ENCODE measurements around the gene IGF2. TPM values are rescaled to one million over a fixed set of nuclear protein-coding genes. Genes with fewer than 3 reads are reported as not detected.

Gene IGF2
- total and polyA plus RNA-seq, 10 of the 15 experiments (the other 5 are each of a cell fraction or from before 2014, with no cell fraction given) = 0.41 TPM; not detected in 9

DNA sequence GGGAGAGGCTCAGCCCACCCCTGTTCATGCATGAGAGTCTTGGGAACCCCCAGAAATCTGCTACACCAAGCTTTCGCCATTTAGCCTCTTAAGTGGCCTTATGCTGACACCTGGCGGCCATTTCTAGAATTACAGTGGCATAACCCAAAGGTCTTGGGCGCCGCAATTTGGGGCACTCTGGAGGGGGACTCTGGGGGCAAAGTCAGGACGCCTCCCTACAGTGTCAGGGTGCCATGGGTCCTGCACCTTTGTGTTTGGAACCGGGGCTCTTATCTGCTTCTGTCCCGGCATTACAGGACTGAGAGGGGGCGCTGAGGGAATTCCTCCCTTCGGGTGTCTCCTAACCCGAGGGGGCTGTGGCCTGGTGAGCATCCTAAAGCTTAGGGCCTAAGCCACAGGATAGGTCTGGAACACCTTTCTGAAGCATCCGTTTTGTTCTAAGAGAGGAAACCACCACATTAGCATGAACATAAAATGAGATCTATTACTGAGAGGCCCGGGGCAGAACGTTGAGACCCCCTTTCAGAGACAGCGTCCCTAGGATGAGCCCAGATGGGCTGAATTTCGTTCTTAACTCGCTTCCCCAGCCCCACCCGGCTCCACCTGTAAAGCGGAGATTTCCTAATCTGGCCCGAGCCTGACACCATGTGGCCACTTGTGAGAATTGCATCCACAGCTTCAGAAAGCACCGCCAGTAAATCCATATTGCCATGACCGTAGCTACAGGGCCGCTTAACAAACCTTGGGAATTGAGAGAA lies 12.5 kb upstream of the IGF2 start:
- FAIRE-seq = peak; percentile 80
- Histone ChIP-seq H3K27me3 (replicated peaks in 1 of 2; ENCODE audit: control insufficient read depth in 2 of 2, insufficient read depth in 2 of 2, low read length in 1 of 2) (no peaks in the 10 kb centered on the region; a peak in 1 of 4 replicates), H3K36me3 (ENCODE audit: control insufficient read depth in 2 of 2, insufficient read depth in 2 of 2, low read length in 1 of 2) (no peaks in the 10 kb centered on the region), H3K4me3 (no peak overlapping the region), H3K4me2 (ENCODE audit: control insufficient read depth, insufficient read depth) (no peak overlapping the region), H3K79me2 (ENCODE audit: control insufficient read depth, insufficient read depth, low read length) (no peaks in the 10 kb centered on the region), H2AFZ (ENCODE audit: control insufficient read depth, low read depth, low read length) (no peak overlapping the region), H3K9ac (ENCODE audit: control insufficient read depth, insufficient read depth, low read length) (no peak overlapping the region), H3K4me1 (ENCODE audit: control insufficient read depth, insufficient read depth, low read length) (no peaks in the 10 kb centered on the region), H3K9me3 (replicated peaks; ENCODE audit: control insufficient read depth, insufficient read depth, low read length) (no peaks in the 10 kb centered on the region), H4K20me1 (ENCODE audit: control insufficient read depth, insufficient read depth) (no peaks in the 10 kb centered on the region), H3K27ac (ENCODE audit: control insufficient read depth, insufficient read depth) (no peak overlapping the region)
- ChIA-PET CTCF (interaction anchor here (0.6 to 7.8 kb wide), 53 partner anchors 9 to 702 kb away, joined by 3 to 180 read pairs (median 4); partner anchors contain the start of genes LSP1, SYT8 and TNNI2), POLR2A (no interaction called here), SMC1A (ENCODE audit: uncharacterized antibody, unreplicated experiment) (interaction anchor here (0.6 to 3.1 kb wide), 13 partner anchors 9 to 499 kb away, joined by 3 to 46 read pairs (median 4); no protein-coding TSS in a partner anchor), RAD21 (ENCODE audit: unreplicated experiment) (interaction anchor here (0.6 to 6.4 kb wide), 19 partner anchors 8 to 498 kb away, joined by 3 to 101 read pairs (median 4); partner anchors contain the start of gene TNNI2)
- intact Hi-C loops (cut with micrococcal nuclease; ENCODE audit: unreplicated experiment) (loop anchor here (1.0 to 2.0 kb wide), 4 partner anchors 269 to 499 kb away; no protein-coding TSS in a partner anchor), in situ Hi-C loops (cut with MboI) (loop anchor here (5.0 kb wide), 2 partner anchors 329 to 454 kb away; partner anchors contain the start of gene KRTAP5-6)
- under 1% methylated on average over 22 of the region's 22 CpGs for WGBS (ENCODE audit: insufficient coverage, insufficient replicate concordance, low lambda C conversion rate, missing lambda C conversion rate)
- no TSS peak for BruUV-seq (replicated peaks)
- ATAC-seq = peak; percentile 77
- DNase-seq (ENCODE audit: low read depth, low spot score) = no peak
- TF ChIP-seq, protein P1, sequence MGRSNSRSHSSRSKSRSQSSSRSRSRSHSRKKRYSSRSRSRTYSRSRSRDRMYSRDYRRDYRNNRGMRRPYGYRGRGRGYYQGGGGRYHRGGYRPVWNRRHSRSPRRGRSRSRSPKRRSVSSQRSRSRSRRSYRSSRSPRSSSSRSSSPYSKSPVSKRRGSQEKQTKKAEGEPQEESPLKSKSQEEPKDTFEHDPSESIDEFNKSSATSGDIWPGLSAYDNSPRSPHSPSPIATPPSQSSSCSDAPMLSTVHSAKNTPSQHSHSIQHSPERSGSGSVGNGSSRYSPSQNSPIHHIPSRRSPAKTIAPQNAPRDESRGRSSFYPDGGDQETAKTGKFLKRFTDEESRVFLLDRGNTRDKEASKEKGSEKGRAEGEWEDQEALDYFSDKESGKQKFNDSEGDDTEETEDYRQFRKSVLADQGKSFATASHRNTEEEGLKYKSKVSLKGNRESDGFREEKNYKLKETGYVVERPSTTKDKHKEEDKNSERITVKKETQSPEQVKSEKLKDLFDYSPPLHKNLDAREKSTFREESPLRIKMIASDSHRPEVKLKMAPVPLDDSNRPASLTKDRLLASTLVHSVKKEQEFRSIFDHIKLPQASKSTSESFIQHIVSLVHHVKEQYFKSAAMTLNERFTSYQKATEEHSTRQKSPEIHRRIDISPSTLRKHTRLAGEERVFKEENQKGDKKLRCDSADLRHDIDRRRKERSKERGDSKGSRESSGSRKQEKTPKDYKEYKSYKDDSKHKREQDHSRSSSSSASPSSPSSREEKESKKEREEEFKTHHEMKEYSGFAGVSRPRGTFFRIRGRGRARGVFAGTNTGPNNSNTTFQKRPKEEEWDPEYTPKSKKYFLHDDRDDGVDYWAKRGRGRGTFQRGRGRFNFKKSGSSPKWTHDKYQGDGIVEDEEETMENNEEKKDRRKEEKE (IDR thresholded peaks at IDR 0.05) = no peak
- TF ChIP-seq NFYB (IDR thresholded peaks at IDR 0.05; ENCODE audit: insufficient read depth, low read depth, low read length) (no peak), NFXL1 (IDR thresholded peaks at IDR 0.05; ENCODE audit: borderline replicate concordance) (no peak), SUZ12 (IDR thresholded peaks at IDR 0.05; ENCODE audit: unreplicated experiment) (no peak), RAD21 (IDR thresholded peaks at IDR 0.05; ENCODE audit: insufficient read depth, low read depth, low read length) (peak; percentile 80), POU2F2 (IDR thresholded peaks at IDR 0.05; ENCODE audit: borderline replicate concordance, low read depth, low read length) (no peak), ZNF384 (IDR thresholded peaks at IDR 0.05; ENCODE audit: borderline replicate concordance, low read depth, low read length) (no peak), E4F1 (IDR thresholded peaks at IDR 0.05; ENCODE audit: borderline replicate concordance, partially characterized antibody) (no peak), ZSCAN29 (IDR thresholded peaks at IDR 0.05) (no peak), NFIC (IDR thresholded peaks at IDR 0.05; ENCODE audit: low read depth, low read length) (no peak), YY1 (IDR thresholded peaks at IDR 0.05; ENCODE audit: low read depth, low read length) (peak; percentile 68), SMC3 (IDR thresholded peaks at IDR 0.05; ENCODE audit: borderline replicate concordance, low read length) (peak; percentile 71), RCOR1 (conservative IDR thresholded peaks at IDR 0.05; ENCODE audit: low read depth, low read length) (0 out of 2 replicates have a peak, but pooled peaks have one; percentile 16), SIX5 (IDR thresholded peaks at IDR 0.05; ENCODE audit: low read depth, low read length, severe bottlenecking) (no peak)
- TF ChIP-seq, protein P2, sequence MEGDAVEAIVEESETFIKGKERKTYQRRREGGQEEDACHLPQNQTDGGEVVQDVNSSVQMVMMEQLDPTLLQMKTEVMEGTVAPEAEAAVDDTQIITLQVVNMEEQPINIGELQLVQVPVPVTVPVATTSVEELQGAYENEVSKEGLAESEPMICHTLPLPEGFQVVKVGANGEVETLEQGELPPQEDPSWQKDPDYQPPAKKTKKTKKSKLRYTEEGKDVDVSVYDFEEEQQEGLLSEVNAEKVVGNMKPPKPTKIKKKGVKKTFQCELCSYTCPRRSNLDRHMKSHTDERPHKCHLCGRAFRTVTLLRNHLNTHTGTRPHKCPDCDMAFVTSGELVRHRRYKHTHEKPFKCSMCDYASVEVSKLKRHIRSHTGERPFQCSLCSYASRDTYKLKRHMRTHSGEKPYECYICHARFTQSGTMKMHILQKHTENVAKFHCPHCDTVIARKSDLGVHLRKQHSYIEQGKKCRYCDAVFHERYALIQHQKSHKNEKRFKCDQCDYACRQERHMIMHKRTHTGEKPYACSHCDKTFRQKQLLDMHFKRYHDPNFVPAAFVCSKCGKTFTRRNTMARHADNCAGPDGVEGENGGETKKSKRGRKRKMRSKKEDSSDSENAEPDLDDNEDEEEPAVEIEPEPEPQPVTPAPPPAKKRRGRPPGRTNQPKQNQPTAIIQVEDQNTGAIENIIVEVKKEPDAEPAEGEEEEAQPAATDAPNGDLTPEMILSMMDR (IDR thresholded peaks at IDR 0.05 in 2 of 3, conservative IDR thresholded peaks at IDR 0.05 in 1 of 3; ENCODE audit: control insufficient read depth in 2 of 3, extremely low read depth in 1 of 3, insufficient read depth in 1 of 3, low read depth in 3 of 3, low read length in 3 of 3) = peak; percentile 73 to 82 (median 73)

Measured in GM12878 (cell line).